Activated T-helper 1 cell treated with anti-CD3 and anti-CD28 coated beads, Interleukin-12 subunit alpha, Interleukin-12 subunit beta, Interleukin-2, Interleukin-4 antibody, amounts not matched to agents 30 ng/mL and 10 ng/mL and 1 ng/mL, durations not matched to agents 14 hours and 24 hours and 36 hours (primary cell): Measurements from ENCODE around the gene ZNF343. TPM values are rescaled to one million over a fixed set of nuclear protein-coding genes. Genes with fewer than 3 reads are reported as not detected.

Source experiments
- DNase-seq: peaks from one replicate; pipeline ENCODE4 v3.0.0; 2021; ENCODE audit warnings: low spot score
- H3K27ac Mint-ChIP-seq: one replicate; pipeline ENCODE4 v1.8.0; 2021; ENCODE audit warnings: mild to moderate bottlenecking, mixed read lengths
- H3K27me3 Mint-ChIP-seq: one replicate; pipeline ENCODE4 v1.8.0; 2022; ENCODE audit warnings: mild to moderate bottlenecking, moderate library complexity, mixed read lengths; ENCODE audit not compliant: insufficient read depth
- H3K36me3 Mint-ChIP-seq: one replicate; pipeline ENCODE4 v1.8.0; 2021; ENCODE audit warnings: low read depth, mixed read lengths
- H3K4me1 Mint-ChIP-seq: one replicate; pipeline ENCODE4 v1.8.0; 2021; ENCODE audit warnings: low read depth, mixed read lengths
- H3K4me3 Mint-ChIP-seq: one replicate; pipeline ENCODE4 v1.8.0; 2021; ENCODE audit warnings: mild to moderate bottlenecking, moderate library complexity, mixed read lengths
- H3K9me3 Mint-ChIP-seq: one replicate; pipeline ENCODE4 v1.8.0; 2021; ENCODE audit warnings: mixed read lengths
- intact Hi-C: fragments of 100-400 bp; cut with micrococcal nuclease; formaldehyde crosslinking; loops from one replicate; pipeline ENCODE4 v1.15.1; 2024
- total RNA-seq: library from RNA; stranded (reverse); gene quantifications from 2 replicates; pipeline ENCODE4 v1.2.3, GENCODE V29; 2022

ZNF343 gene
- total RNA-seq, 1 donor from 2014 or later = 18.2 TPM

- H3K27ac Mint-ChIP-seq = no peak overlapping the region
- peaks cover 56% of the 10 kb centered on the region for H3K36me3 Mint-ChIP-seq
- H3K4me3 Mint-ChIP-seq = no peak overlapping the region
- DNase-seq = no peak
- peaks cover 8% of the 10 kb centered on the region for H3K4me1 Mint-ChIP-seq
- no peaks in the 10 kb centered on the region for H3K27me3 Mint-ChIP-seq
- H3K9me3 Mint-ChIP-seq = no peaks in the 10 kb centered on the region
- intact Hi-C loops = no loop called here
Observed at GRCh38 chr20:2459981-2460751, 48.5 kb downstream of the ZNF343 start.

GRCh38 chr20:2458919-2459499, 49.7 kb downstream of the ZNF343 start:
- Mint-ChIP-seq H3K4me3 (no peak overlapping the region), H3K27ac (no peak overlapping the region), H3K36me3 (peaks cover 51% of the 10 kb centered on the region), H3K4me1 (peaks cover 8% of the 10 kb centered on the region), H3K9me3 (no peaks in the 10 kb centered on the region), H3K27me3 (no peaks in the 10 kb centered on the region)
- intact Hi-C loops = no loop called here
- DNase-seq = no peak

GRCh38 chr20:2455771-2456497, 52.8 kb downstream of the ZNF343 start:
- H3K9me3 Mint-ChIP-seq = no peaks in the 10 kb centered on the region
- H3K4me1 Mint-ChIP-seq = peaks cover 16% of the 10 kb centered on the region
- intact Hi-C loops = no loop called here
- peaks cover 26% of the 10 kb centered on the region for H3K36me3 Mint-ChIP-seq
- H3K27me3 Mint-ChIP-seq = peaks cover 2% of the 10 kb centered on the region
- no peak for DNase-seq
- H3K4me3 Mint-ChIP-seq = no peak overlapping the region
- peak overlapping the region; percentile 7 for H3K27ac Mint-ChIP-seq

- H3K9me3 Mint-ChIP-seq = no peaks in the 10 kb centered on the region
- peaks cover 30% of the 10 kb centered on the region for H3K4me1 Mint-ChIP-seq
- H3K36me3 Mint-ChIP-seq = peaks cover 9% of the 10 kb centered on the region
- peaks cover 2% of the 10 kb centered on the region for H3K27me3 Mint-ChIP-seq
- H3K4me3 Mint-ChIP-seq = no peak overlapping the region
- intact Hi-C loops = loop anchor here (1.0 to 5.0 kb wide), 5 partner anchors 66 to 486 kb away; partner anchors contain the start of gene STK35
- DNase-seq = no peak
- H3K27ac Mint-ChIP-seq = no peak overlapping the region
Observed at GRCh38 chr20:2453792-2454191, 54.9 kb downstream of the ZNF343 start.

GRCh38 chr20:2451939-2452732, 56.6 kb downstream of the ZNF343 start:
- H3K36me3 Mint-ChIP-seq = peaks cover 3% of the 10 kb centered on the region
- H3K4me1 Mint-ChIP-seq = peaks cover 30% of the 10 kb centered on the region
- no peaks in the 10 kb centered on the region for H3K9me3 Mint-ChIP-seq
- intact Hi-C loops = loop anchor here (2.0 to 5.0 kb wide), 3 partner anchors 245 to 485 kb away; partner anchors contain the start of gene STK35
- no peak overlapping the region for H3K27ac Mint-ChIP-seq
- peaks cover 2% of the 10 kb centered on the region for H3K27me3 Mint-ChIP-seq
- H3K4me3 Mint-ChIP-seq = no peak overlapping the region
- peak; percentile 50 for DNase-seq

- no peaks in the 10 kb centered on the region for H3K9me3 Mint-ChIP-seq
- H3K27ac Mint-ChIP-seq = no peak overlapping the region
- H3K36me3 Mint-ChIP-seq = no peaks in the 10 kb centered on the region
- peaks cover 30% of the 10 kb centered on the region for H3K4me1 Mint-ChIP-seq
- H3K27me3 Mint-ChIP-seq = peaks cover 2% of the 10 kb centered on the region
- intact Hi-C loops = loop anchor here (5.0 kb wide), 2 partner anchors 349 to 484 kb away; partner anchors contain the start of gene STK35
- H3K4me3 Mint-ChIP-seq = no peak overlapping the region
- DNase-seq = no peak
Observed at GRCh38 chr20:2451422-2451821, 57.3 kb downstream of the ZNF343 start.

- peaks cover 2% of the 10 kb centered on the region for H3K27me3 Mint-ChIP-seq
- H3K36me3 Mint-ChIP-seq = no peaks in the 10 kb centered on the region
- peak overlapping the region; percentile 2 for H3K4me3 Mint-ChIP-seq
- H3K27ac Mint-ChIP-seq = peak overlapping the region; percentile 50
- DNase-seq = no peak
- H3K9me3 Mint-ChIP-seq = no peaks in the 10 kb centered on the region
- intact Hi-C loops = no loop called here
- peaks cover 30% of the 10 kb centered on the region for H3K4me1 Mint-ChIP-seq
Observed at GRCh38 chr20:2449386-2449785, 59.3 kb downstream of the ZNF343 start.

GRCh38 chr20:2446845-2447244, 61.9 kb downstream of the ZNF343 start:
- Mint-ChIP-seq H3K36me3 (no peaks in the 10 kb centered on the region), H3K27ac (no peak overlapping the region), H3K9me3 (no peaks in the 10 kb centered on the region), H3K4me1 (peaks cover 25% of the 10 kb centered on the region), H3K4me3 (no peak overlapping the region), H3K27me3 (no peaks in the 10 kb centered on the region)
- intact Hi-C loops = no loop called here
- DNase-seq = no peak

Other genes with a start within 250 kb of the ZNF343 start
- not detected in 2 replicates for gene TGM3, start 212.9 kb downstream of the ZNF343 start, total RNA-seq
- gene TGM6, start 128.0 kb downstream of the ZNF343 start, total RNA-seq = not detected in 2 replicates
- 533 and 548 TPM in 2 replicates for gene SNRPB, start 38.1 kb downstream of the ZNF343 start, total RNA-seq
- gene TMC2, start 27.7 kb upstream of the ZNF343 start, total RNA-seq = not detected in 2 replicates
- 863 and 897 TPM in 2 replicates for gene NOP56, start 143.7 kb upstream of the ZNF343 start, total RNA-seq
- gene IDH3B, start 155.3 kb upstream of the ZNF343 start, total RNA-seq = 116 and 125 TPM in 2 replicates
- 12.3 and 12.6 TPM in 2 replicates for gene EBF4, start 183.9 kb upstream of the ZNF343 start, total RNA-seq